ENCODE results near the gene NKRF. TPM values are rescaled to one million over a fixed set of nuclear protein-coding genes. Genes with fewer than 3 reads are reported as not detected.

The NKRF gene
- total and polyA plus RNA-seq, 2 of the 8 experiments (the other 6 are each of a cell fraction or from before 2014, with no cell fraction given), result 3.8 to 11.4 TPM

DNA sequence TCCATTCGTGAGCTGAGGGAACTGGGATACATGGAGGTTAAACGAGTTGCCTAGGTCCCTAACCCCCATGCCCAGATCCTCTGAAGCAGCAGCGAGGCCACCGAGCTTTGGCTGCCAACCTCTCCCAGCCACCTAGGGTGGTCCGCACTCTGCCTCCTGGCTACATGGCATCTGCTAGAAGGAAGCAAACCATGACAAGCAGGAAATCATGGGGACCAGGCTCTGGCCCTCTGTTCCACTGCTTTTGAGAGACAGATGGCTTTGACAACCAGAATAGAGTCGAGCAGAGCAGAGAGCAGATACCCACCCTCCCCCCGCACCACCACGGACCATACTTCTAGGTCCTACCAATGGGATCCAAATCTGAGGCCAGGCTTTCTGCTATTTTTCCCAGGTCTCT is 37.5 kb upstream of the NKRF start:
- no peak overlapping the region for H3K23ac ChIP-seq (ENCODE audit: insufficient read length)
- H3K18ac ChIP-seq (ENCODE audit: extremely low read depth, low read length), result no peak overlapping the region
- H3K56ac ChIP-seq (replicated peaks; ENCODE audit: insufficient read length, low read depth, low read length), result no peak overlapping the region
- H2BK15ac ChIP-seq (ENCODE audit: low read length), result no peak overlapping the region
- H2BK12ac ChIP-seq (ENCODE audit: low read depth, low read length), result no peak overlapping the region
- ChIA-PET POLR2A (ENCODE audit: partially characterized antibody) (no interaction called here), CTCF (ENCODE audit: partially characterized antibody) (interaction anchor here (0.8 to 0.9 kb wide), 2 partner anchors 86 to 111 kb away, joined by 3 read pairs; no protein-coding TSS in a partner anchor)
- H2BK120ac ChIP-seq (replicated peaks; ENCODE audit: low read depth, low read length), result no peak overlapping the region
- DNase-seq (ENCODE audit: low read depth in 1 of 2, low spot score in 2 of 2), result no peak
- H3K9ac ChIP-seq (replicated peaks in 1 of 4; ENCODE audit: extremely low read depth in 1 of 4, low read depth in 3 of 4, low read length in 3 of 4), result no peak overlapping the region
- TF ChIP-seq EZH2 (IDR thresholded peaks at IDR 0.05; ENCODE audit: low read depth, low read length, severe bottlenecking) (no peak), RBBP5 (IDR thresholded peaks at IDR 0.05; ENCODE audit: borderline replicate concordance, low read depth, low read length) (no peak), ZNF274 (IDR thresholded peaks at IDR 0.05; ENCODE audit: borderline replicate concordance, extremely low read depth, low read length) (no peak), ASH2L (IDR thresholded peaks at IDR 0.05; ENCODE audit: low read length) (no peak), POLR2A (IDR thresholded peaks at IDR 0.05; ENCODE audit: control extremely low read depth in 1 of 2, low read depth in 2 of 2, low read length in 2 of 2) (no peak), GABPA (IDR thresholded peaks at IDR 0.05; ENCODE audit: borderline replicate concordance, insufficient read depth, low read length) (no peak), PHF8 (conservative IDR thresholded peaks at IDR 0.05; ENCODE audit: low read depth, low read length) (no peak), SIX5 (IDR thresholded peaks at IDR 0.05; ENCODE audit: low read depth, low read length) (no peak), CEBPB (IDR thresholded peaks at IDR 0.05; ENCODE audit: low read depth, low read length) (no peak), TAF7 (optimal IDR thresholded peaks at IDR 0.05; ENCODE audit: borderline replicate concordance, low read depth, low read length) (no peak), BACH1 (IDR thresholded peaks at IDR 0.05; ENCODE audit: low read length) (no peak), SUZ12 (IDR thresholded peaks at IDR 0.05; ENCODE audit: low read length) (no peak)
- TF ChIP-seq, protein P1, sequence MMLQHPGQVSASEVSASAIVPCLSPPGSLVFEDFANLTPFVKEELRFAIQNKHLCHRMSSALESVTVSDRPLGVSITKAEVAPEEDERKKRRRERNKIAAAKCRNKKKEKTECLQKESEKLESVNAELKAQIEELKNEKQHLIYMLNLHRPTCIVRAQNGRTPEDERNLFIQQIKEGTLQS (IDR thresholded peaks at IDR 0.05; ENCODE audit: insufficient read depth, low read depth, low read length), result no peak
- no peak overlapping the region for H2AK5ac ChIP-seq (ENCODE audit: low read depth, low read length)
- H3K79me2 ChIP-seq (ENCODE audit: control insufficient read depth in 1 of 2, insufficient read depth in 2 of 2, low read length in 2 of 2), result no peaks in the 10 kb centered on the region
- H3K14ac ChIP-seq (ENCODE audit: insufficient read length), result no peak overlapping the region
- no peak overlapping the region for H2BK20ac ChIP-seq (ENCODE audit: low read length)
- no peaks in the 10 kb centered on the region for H3K23me2 ChIP-seq (ENCODE audit: low read depth, low read length)
- H3K4ac ChIP-seq (replicated peaks; ENCODE audit: insufficient read length, low read depth, low read length), result no peak overlapping the region
- no peak overlapping the region for H4K91ac ChIP-seq (replicated peaks; ENCODE audit: insufficient read length, low read length)
- no peaks in the 10 kb centered on the region for H3K4me1 ChIP-seq (replicated peaks in 1 of 4; ENCODE audit: control insufficient read depth in 3 of 4, insufficient read depth in 4 of 4, low read length in 3 of 4)
- no peak overlapping the region for H2AFZ ChIP-seq (ENCODE audit: low read length)
- H3K9me3 ChIP-seq (ENCODE audit: insufficient read depth in 2 of 2, low read depth in 1 of 2, low read length in 1 of 2), result no peaks in the 10 kb centered on the region
- 81% methylated on average over 6 of the region's 8 CpGs; no CpG with 5 or more reads in 1 of the 2 experiments for WGBS, 2 experiments (ENCODE audit: extremely low coverage in 1 of 2, insufficient coverage in 1 of 2, insufficient read length in 1 of 2, insufficient replicate concordance in 2 of 2, low coverage in 1 of 2, low lambda C conversion rate in 2 of 2, missing lambda C conversion rate in 1 of 2)
- no peaks in the 10 kb centered on the region for H3K27me3 ChIP-seq (replicated peaks in 1 of 4; ENCODE audit: control insufficient read depth in 3 of 4, extremely low read depth in 1 of 4, insufficient read depth in 3 of 4, low read length in 3 of 4)
- H3K27ac ChIP-seq (ENCODE audit: low read depth, low read length), result no peak overlapping the region
- H3K4me2 ChIP-seq (ENCODE audit: insufficient read depth in 1 of 2, low read depth in 2 of 2, low read length in 2 of 2), result no peak overlapping the region
- H4K5ac ChIP-seq (ENCODE audit: insufficient read length, low read depth, low read length), result no peak overlapping the region
- no peak overlapping the region for H2BK5ac ChIP-seq (ENCODE audit: low read depth, low read length)
- H3K36me3 ChIP-seq (ENCODE audit: control insufficient read depth in 2 of 4, insufficient read depth in 4 of 4, low read length in 3 of 4), result no peaks in the 10 kb centered on the region
- FAIRE-seq, result no peak
- no peaks in the 10 kb centered on the region for H3K79me1 ChIP-seq (ENCODE audit: low read depth, low read length)
- H3K4me3 ChIP-seq (ENCODE audit: extremely low read depth in 1 of 4, insufficient read depth in 2 of 4, low read depth in 3 of 4, low read length in 4 of 4), result no peak overlapping the region
- no peaks in the 10 kb centered on the region for H4K20me1 ChIP-seq (replicated peaks in 1 of 2; ENCODE audit: control insufficient read depth in 1 of 2, insufficient read depth in 2 of 2, low read length in 2 of 2)
- H4K8ac ChIP-seq (ENCODE audit: extremely low read depth, insufficient read depth, low read length), result no peak overlapping the region

Data from H1 (cell line).